ENCODE measurements around the gene PLEKHM1. TPM values are rescaled to one million over a fixed set of nuclear protein-coding genes. Genes with fewer than 3 reads are reported as not detected.
A peak's percentile ranks its signal among the peaks of the same experiment; 100 is the strongest.
"Not testable (repeated sequence)": the region's sequence is repeated elsewhere in the genome, so short reads cannot be mapped to it uniquely, and the experiment has no call there.

Gene PLEKHM1
- polyA plus RNA-seq (2011; rRNA removed): 18.2 and 18.4 TPM in 2 replicates
- polyA minus RNA-seq (2011; rRNA and poly(A)+ RNA removed): 58.5 and 79.9 TPM in 2 replicates

DNA sequence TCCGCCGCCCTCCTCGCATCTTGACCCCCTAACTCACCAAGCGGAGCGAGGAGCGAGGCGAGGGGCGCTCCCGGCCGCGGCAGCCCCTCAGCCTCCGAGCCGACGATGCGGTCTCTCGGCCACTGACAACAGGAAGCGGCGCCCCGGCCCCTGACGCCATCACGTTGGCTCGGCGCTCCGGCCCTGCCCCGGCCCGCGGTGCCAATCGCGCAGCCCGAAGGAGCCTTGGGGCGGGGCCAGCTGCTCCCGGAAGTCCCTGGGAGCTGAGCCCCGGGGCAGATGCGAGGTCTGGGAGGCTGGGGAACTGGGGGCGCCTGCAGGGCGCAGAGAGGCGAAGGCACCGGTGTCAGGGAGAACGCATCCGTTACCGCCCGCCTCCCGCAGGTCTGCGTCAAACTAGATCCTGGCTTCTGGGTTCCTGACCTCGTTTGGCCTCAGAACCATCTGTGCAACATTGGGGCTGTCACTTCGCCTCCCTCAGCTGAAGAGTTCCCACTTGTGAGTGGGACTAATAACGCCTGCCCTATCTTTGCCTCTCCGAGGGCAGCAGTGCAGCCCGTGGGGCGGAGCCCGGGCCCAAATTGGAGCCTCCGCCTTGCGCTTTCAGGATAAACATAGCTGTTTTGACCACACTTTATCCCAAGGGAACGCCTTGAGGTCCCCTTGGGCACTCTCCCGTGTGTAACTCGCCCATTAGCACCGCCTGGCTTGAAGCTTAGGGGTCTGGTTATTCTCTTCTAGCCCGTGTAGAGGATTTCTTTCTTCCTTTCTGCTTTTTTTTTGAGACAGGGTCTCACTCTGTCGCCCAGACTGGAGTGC, at the start of gene PLEKHM1:
PLEKHM1 (minus strand) TSS at position 107 of the 819 bp plus-strand sequence. CDS start 8,237 bp downstream, outside the sequence.
- H3K27ac ChIP-seq (ENCODE audit: low read depth, low read length): peak within 1 kb of the TSS; percentile 11
- DNase-seq (ENCODE audit: low read depth, low spot score): peak; percentile 20
- H3K27me3 ChIP-seq (ENCODE audit: control insufficient read depth, insufficient read depth, low read length); H3K9me3 ChIP-seq (ENCODE audit: control insufficient read depth, insufficient read depth, low read length); POLR2A ChIA-PET: not testable (repeated sequence)
- CTCF ChIA-PET: interaction anchor here (0.7 kb wide), 1 partner anchor 68 kb away, joined by 4 read pairs; no protein-coding TSS in a partner anchor
- peak within 1 kb of the TSS; percentile 66 for H3K4me3 ChIP-seq (ENCODE audit: low read depth, low read length)

- POLR2A ChIA-PET; DNase-seq (ENCODE audit: low read depth, low spot score); H3K27me3 ChIP-seq (ENCODE audit: control insufficient read depth, insufficient read depth, low read length); H3K9me3 ChIP-seq (ENCODE audit: control insufficient read depth, insufficient read depth, low read length); H3K4me3 ChIP-seq (ENCODE audit: low read depth, low read length); H3K27ac ChIP-seq (ENCODE audit: low read depth, low read length); CTCF ChIA-PET: not testable (repeated sequence)
These were observed 47.6 kb upstream of the PLEKHM1 start for GRCh38 chr17:45538168-45538567.

DNA sequence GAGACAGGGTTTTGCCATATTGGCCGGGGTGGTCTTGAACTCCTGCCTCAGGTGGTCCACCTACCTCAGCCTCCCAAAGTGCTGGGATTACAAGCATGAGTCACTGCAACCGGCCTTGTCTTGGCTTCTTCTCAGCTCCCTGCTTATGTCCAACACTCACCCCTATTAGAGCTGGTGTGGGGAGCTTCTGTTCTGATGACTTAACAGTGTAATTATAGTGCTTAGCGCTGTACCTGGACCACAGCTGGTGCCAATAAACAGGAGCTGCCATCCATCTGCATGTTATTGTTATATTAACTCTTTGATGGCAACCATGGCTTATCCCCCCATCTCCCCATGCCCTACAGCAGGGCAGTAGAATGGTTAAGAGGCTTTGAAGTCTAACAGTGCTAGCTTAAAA, 15.6 kb upstream of the PLEKHM1 start:
- H3K9me3 ChIP-seq (ENCODE audit: control insufficient read depth, insufficient read depth, low read length); H3K4me3 ChIP-seq (ENCODE audit: low read depth, low read length); H3K27ac ChIP-seq (ENCODE audit: low read depth, low read length); H3K27me3 ChIP-seq (ENCODE audit: control insufficient read depth, insufficient read depth, low read length); POLR2A ChIA-PET; DNase-seq (ENCODE audit: low read depth, low spot score): not testable (repeated sequence)
- CTCF ChIA-PET: interaction anchor here (0.8 kb wide), 1 partner anchor 1632 kb away, joined by 4 read pairs; no protein-coding TSS in a partner anchor

DNA sequence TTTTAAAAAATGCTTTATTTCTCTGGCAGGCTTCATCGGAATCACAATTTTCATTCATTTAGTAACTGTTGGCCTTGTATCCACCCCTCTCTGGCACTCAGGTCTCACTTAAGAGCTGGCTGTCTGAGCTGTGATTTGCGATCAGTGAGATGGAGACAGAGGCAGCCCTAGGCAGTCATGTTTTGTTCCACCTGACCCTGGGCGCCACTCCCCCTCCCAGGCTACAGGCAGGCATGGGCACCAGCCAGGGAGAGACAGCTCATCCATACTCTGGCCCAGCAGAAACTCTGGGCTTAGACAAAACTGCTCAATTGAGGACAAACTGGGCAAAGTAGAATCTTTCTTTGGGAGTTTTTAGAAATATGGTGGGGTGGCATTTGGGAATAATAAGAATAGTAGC, 14.7 kb upstream of the PLEKHM1 start:
- DNase-seq (ENCODE audit: low read depth, low spot score); H3K27me3 ChIP-seq (ENCODE audit: control insufficient read depth, insufficient read depth, low read length); H3K4me3 ChIP-seq (ENCODE audit: low read depth, low read length); H3K9me3 ChIP-seq (ENCODE audit: control insufficient read depth, insufficient read depth, low read length); H3K27ac ChIP-seq (ENCODE audit: low read depth, low read length); POLR2A ChIA-PET: not testable (repeated sequence)
- CTCF ChIA-PET: interaction anchor here (0.6 kb wide), 1 partner anchor 88 kb away, joined by 3 read pairs; no protein-coding TSS in a partner anchor

DNA sequence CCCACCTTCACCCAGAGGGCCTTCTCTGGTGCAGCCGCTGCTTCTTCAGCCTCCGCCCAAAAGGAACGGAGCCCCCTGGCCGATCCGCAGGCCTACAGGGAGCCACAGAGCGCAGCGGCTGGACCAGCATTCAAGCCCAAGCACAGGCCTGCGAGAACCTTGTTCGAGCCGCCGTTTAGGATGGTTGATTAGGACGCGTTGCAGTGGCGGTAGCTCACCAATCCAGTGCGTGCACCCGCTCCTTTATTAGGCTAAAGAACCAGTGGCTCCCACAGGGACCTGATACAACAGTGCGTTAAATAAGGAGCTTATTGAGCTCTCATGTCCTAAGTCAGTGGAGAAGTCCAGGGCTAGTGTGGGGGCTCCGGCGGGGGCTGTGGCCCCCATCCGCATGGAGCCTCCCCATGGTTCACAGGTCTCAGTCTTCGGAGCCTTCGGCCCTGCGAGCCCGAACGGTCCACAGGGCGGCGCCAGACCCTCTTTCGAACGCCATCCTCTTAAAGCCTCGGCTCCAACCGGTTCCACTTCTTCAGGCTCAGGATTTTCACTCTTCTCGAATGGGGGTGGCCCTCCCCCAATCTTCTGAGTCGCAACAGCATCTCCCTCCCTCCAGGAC, 10.7 kb upstream of the PLEKHM1 start:
- POLR2A ChIA-PET; H3K27me3 ChIP-seq (ENCODE audit: control insufficient read depth, insufficient read depth, low read length); H3K9me3 ChIP-seq (ENCODE audit: control insufficient read depth, insufficient read depth, low read length); DNase-seq (ENCODE audit: low read depth, low spot score); H3K27ac ChIP-seq (ENCODE audit: low read depth, low read length); H3K4me3 ChIP-seq (ENCODE audit: low read depth, low read length); CTCF ChIA-PET: not testable (repeated sequence)
- peak; percentile 40 for TF ChIP-seq CTCF (IDR thresholded peaks at IDR 0.05; ENCODE audit: low read depth, low read length)

DNA sequence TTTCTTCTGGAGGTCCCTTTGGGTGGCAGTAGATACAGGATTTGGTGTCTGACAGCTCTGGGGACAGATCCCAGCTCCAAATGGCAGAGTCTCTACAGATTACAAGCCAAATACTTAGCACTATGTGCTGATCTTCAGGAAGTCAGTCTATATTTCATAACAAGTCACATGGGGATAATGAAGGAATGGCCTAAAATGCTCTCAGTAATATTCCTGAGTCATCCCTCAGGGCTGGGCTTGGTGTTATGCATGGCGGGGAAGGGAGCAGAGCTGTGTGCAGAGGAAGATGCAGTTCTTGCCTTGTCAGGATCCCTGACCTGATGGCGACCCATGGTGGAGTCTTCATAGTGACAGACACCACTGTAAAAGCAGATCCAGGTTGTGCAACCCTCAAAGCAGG, 10.0 kb upstream of the PLEKHM1 start:
- DNase-seq (ENCODE audit: low read depth, low spot score); POLR2A ChIA-PET; CTCF ChIA-PET: not testable (repeated sequence)

GRCh38 chr17:45499208-45499607, 8.7 kb upstream of the PLEKHM1 start:
- POLR2A ChIA-PET; H3K27ac ChIP-seq (ENCODE audit: low read depth, low read length); H3K27me3 ChIP-seq (ENCODE audit: control insufficient read depth, insufficient read depth, low read length); H3K9me3 ChIP-seq (ENCODE audit: control insufficient read depth, insufficient read depth, low read length); CTCF ChIA-PET; DNase-seq (ENCODE audit: low read depth, low spot score); H3K4me3 ChIP-seq (ENCODE audit: low read depth, low read length): not testable (repeated sequence)

More for the DNA sequence above, 10.0 kb upstream of the PLEKHM1 start:
- not testable (repeated sequence) for H3K4me3 ChIP-seq (ENCODE audit: low read depth, low read length); H3K9me3 ChIP-seq (ENCODE audit: control insufficient read depth, insufficient read depth, low read length); H3K27me3 ChIP-seq (ENCODE audit: control insufficient read depth, insufficient read depth, low read length); H3K27ac ChIP-seq (ENCODE audit: low read depth, low read length)

- H3K9me3 ChIP-seq (ENCODE audit: control insufficient read depth, insufficient read depth, low read length); DNase-seq (ENCODE audit: low read depth, low spot score); POLR2A ChIA-PET; H3K27me3 ChIP-seq (ENCODE audit: control insufficient read depth, insufficient read depth, low read length); H3K27ac ChIP-seq (ENCODE audit: low read depth, low read length); H3K4me3 ChIP-seq (ENCODE audit: low read depth, low read length); CTCF ChIA-PET: not testable (repeated sequence)
These were observed 7.9 kb upstream of the PLEKHM1 start for GRCh38 chr17:45498377-45498776.

DNA sequence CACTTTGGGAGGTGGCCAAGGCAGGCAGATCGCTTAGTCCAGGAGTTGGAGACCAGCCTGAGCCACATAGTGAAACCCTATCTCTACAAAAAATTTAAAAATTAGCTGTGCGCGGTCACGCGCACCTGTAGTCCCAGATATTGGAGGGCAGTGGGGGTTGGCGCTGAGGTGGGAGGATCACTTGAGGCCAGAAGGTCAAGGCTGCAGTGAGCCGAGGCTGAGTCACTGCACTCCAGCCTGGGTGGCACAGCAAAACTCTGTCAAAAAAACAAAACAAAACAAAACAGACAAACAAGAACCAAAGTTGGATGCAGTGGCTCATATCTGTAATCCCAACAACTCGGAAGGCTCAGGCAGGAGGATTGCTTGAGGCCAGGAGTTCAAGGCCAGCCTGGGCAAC, 6.9 kb upstream of the PLEKHM1 start:
- DNase-seq (ENCODE audit: low read depth, low spot score); POLR2A ChIA-PET; CTCF ChIA-PET; H3K27ac ChIP-seq (ENCODE audit: low read depth, low read length); H3K9me3 ChIP-seq (ENCODE audit: control insufficient read depth, insufficient read depth, low read length); H3K27me3 ChIP-seq (ENCODE audit: control insufficient read depth, insufficient read depth, low read length); H3K4me3 ChIP-seq (ENCODE audit: low read depth, low read length): not testable (repeated sequence)

DNA sequence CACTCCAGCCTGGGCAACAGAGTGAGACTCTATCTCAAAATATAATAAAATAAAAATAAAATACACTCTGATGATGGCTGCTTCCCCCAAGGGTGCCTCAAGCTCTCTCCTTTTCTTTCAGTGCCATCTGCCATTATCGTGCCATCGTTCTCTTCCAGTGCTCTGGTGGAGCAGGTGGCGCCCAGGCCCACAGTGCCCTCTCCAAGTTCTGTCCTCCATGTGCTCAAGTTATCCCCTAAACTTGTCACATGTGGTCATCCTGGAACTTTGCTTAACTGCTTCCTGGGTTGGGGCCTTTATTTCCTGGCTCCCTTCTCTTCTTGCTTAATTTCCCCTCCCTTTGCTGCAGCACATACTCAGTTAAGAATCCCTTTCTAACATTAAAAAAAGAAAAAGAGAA, 6.0 kb upstream of the PLEKHM1 start:
- POLR2A ChIA-PET; H3K27ac ChIP-seq (ENCODE audit: low read depth, low read length); DNase-seq (ENCODE audit: low read depth, low spot score); H3K27me3 ChIP-seq (ENCODE audit: control insufficient read depth, insufficient read depth, low read length); H3K9me3 ChIP-seq (ENCODE audit: control insufficient read depth, insufficient read depth, low read length); H3K4me3 ChIP-seq (ENCODE audit: low read depth, low read length); CTCF ChIA-PET: not testable (repeated sequence)

GRCh38 chr17:45494556-45494955, 4.0 kb upstream of the PLEKHM1 start:
- H3K9me3 ChIP-seq (ENCODE audit: control insufficient read depth, insufficient read depth, low read length); H3K27me3 ChIP-seq (ENCODE audit: control insufficient read depth, insufficient read depth, low read length); H3K27ac ChIP-seq (ENCODE audit: low read depth, low read length); POLR2A ChIA-PET; CTCF ChIA-PET; DNase-seq (ENCODE audit: low read depth, low spot score); H3K4me3 ChIP-seq (ENCODE audit: low read depth, low read length): not testable (repeated sequence)
